ENCODE results near the gene GPATCH8. TPM values are rescaled to one million over a fixed set of nuclear protein-coding genes. Genes with fewer than 3 reads are reported as not detected.

Gene GPATCH8
- polyA plus RNA-seq, 1 donor from 2014 or later: 24.5 TPM

DNA sequence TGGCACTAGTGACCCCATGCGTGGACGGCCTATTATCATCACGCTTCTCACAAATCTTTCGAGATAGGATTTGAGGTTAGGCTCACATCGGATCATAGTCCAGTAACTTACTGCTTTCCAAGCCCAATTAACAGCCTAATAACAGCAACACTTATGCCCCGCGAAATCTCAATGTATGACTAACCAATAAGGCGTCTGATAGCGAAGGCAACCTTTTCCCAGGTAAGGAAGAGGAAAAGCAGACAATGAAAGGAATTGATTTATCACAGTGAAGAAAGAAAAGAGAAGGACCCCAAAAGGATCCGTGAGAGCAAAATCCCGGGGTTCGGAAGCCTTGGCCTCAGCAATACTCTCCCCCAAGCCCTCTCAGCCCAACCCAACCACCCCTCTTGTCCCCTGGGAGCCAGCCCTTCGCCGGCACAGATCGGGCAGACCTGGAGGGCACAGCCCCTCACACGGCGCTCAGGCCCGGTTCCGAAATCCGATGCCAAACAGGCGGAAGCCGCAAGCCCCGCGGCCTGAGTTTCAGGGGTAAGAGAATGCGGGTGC, 534 bp downstream of the GPATCH8 start:
- Histone ChIP-seq H3K27ac (ENCODE audit: low read length) (peak overlapping the region; percentile 98), H4K20me1 (ENCODE audit: insufficient read depth) (peaks cover 4% of the 10 kb centered on the region), H3K4me3 (ENCODE audit: low read length) (peak overlapping the region; percentile 97), H3K9me2 (ENCODE audit: insufficient read depth, low read length) (no peaks in the 10 kb centered on the region), H3K4me2 (ENCODE audit: low read length) (peak overlapping the region; percentile 77), H3K79me2 (replicated peaks; ENCODE audit: insufficient read depth, low read length) (peaks cover 49% of the 10 kb centered on the region), H3K27me3 (ENCODE audit: insufficient read depth, low read depth, low read length) (no peaks in the 10 kb centered on the region), H2AFZ (ENCODE audit: low read depth, low read length) (peak overlapping the region; percentile 92), H3K9me3 (ENCODE audit: low read length) (peaks cover 3% of the 10 kb centered on the region), H3K9ac (ENCODE audit: low read length) (peak overlapping the region; percentile 98), H3F3A (ENCODE audit: insufficient read depth, low read length, poor library complexity, severe bottlenecking) (peaks cover 10% of the 10 kb centered on the region), H3K36me3 (ENCODE audit: insufficient read depth, low read length) (no peaks in the 10 kb centered on the region)
- TF ChIP-seq SMC3 (conservative IDR thresholded peaks at IDR 0.05; ENCODE audit: poor library complexity) (no peak), MXI1 (conservative IDR thresholded peaks at IDR 0.05; ENCODE audit: poor library complexity, severe bottlenecking) (no peak), EZH2 (IDR thresholded peaks at IDR 0.05; ENCODE audit: borderline replicate concordance, insufficient read depth, low read length, poor library complexity, severe bottlenecking) (no peak), RAD21 (conservative IDR thresholded peaks at IDR 0.05) (no peak)
- TF ChIP-seq, protein P1, sequence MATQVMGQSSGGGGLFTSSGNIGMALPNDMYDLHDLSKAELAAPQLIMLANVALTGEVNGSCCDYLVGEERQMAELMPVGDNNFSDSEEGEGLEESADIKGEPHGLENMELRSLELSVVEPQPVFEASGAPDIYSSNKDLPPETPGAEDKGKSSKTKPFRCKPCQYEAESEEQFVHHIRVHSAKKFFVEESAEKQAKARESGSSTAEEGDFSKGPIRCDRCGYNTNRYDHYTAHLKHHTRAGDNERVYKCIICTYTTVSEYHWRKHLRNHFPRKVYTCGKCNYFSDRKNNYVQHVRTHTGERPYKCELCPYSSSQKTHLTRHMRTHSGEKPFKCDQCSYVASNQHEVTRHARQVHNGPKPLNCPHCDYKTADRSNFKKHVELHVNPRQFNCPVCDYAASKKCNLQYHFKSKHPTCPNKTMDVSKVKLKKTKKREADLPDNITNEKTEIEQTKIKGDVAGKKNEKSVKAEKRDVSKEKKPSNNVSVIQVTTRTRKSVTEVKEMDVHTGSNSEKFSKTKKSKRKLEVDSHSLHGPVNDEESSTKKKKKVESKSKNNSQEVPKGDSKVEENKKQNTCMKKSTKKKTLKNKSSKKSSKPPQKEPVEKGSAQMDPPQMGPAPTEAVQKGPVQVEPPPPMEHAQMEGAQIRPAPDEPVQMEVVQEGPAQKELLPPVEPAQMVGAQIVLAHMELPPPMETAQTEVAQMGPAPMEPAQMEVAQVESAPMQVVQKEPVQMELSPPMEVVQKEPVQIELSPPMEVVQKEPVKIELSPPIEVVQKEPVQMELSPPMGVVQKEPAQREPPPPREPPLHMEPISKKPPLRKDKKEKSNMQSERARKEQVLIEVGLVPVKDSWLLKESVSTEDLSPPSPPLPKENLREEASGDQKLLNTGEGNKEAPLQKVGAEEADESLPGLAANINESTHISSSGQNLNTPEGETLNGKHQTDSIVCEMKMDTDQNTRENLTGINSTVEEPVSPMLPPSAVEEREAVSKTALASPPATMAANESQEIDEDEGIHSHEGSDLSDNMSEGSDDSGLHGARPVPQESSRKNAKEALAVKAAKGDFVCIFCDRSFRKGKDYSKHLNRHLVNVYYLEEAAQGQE (IDR thresholded peaks at IDR 0.05; ENCODE audit: borderline replicate concordance): no peak

DNA sequence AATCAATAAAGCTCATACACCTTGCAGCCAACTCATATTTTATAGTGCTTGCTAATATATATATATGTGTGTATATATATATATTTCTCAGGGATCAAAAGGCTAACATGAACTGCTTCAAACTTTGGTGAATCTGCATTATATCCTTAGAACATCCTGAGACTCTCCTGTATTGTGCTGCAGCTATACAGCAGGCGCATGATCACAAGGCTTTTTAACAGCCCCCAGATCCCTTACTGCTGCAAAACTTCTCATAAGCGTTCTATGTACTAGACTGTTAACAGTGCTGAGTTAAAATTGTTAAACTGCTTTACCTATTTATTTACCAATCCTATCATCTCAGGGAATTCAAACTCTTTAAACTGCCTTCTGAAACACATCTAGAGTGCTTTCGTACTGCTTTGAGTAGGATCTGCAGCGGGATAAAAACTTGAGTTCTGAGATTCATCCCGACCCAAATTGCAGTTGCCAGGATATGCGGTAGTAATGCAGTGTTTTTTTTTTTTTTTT, 1.3 kb downstream of the GPATCH8 start:
- TF ChIP-seq, protein P1 (IDR thresholded peaks at IDR 0.05; ENCODE audit: borderline replicate concordance): no peak
- TF ChIP-seq, protein P2, sequence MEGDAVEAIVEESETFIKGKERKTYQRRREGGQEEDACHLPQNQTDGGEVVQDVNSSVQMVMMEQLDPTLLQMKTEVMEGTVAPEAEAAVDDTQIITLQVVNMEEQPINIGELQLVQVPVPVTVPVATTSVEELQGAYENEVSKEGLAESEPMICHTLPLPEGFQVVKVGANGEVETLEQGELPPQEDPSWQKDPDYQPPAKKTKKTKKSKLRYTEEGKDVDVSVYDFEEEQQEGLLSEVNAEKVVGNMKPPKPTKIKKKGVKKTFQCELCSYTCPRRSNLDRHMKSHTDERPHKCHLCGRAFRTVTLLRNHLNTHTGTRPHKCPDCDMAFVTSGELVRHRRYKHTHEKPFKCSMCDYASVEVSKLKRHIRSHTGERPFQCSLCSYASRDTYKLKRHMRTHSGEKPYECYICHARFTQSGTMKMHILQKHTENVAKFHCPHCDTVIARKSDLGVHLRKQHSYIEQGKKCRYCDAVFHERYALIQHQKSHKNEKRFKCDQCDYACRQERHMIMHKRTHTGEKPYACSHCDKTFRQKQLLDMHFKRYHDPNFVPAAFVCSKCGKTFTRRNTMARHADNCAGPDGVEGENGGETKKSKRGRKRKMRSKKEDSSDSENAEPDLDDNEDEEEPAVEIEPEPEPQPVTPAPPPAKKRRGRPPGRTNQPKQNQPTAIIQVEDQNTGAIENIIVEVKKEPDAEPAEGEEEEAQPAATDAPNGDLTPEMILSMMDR (IDR thresholded peaks at IDR 0.05; ENCODE audit: poor library complexity, severe bottlenecking): no peak
- TF ChIP-seq POLR2AphosphoS5 (IDR thresholded peaks at IDR 0.05) (no peak), TAF1 (IDR thresholded peaks at IDR 0.05; ENCODE audit: low read depth) (no peak), RAD21 (conservative IDR thresholded peaks at IDR 0.05) (no peak), EP300 (conservative IDR thresholded peaks at IDR 0.05; ENCODE audit: poor library complexity, severe bottlenecking) (no peak), SMC3 (conservative IDR thresholded peaks at IDR 0.05; ENCODE audit: poor library complexity) (no peak), EZH2 (IDR thresholded peaks at IDR 0.05; ENCODE audit: borderline replicate concordance, insufficient read depth, low read length, poor library complexity, severe bottlenecking) (no peak), MXI1 (conservative IDR thresholded peaks at IDR 0.05; ENCODE audit: poor library complexity, severe bottlenecking) (no peak)
- H3K9me2 ChIP-seq (ENCODE audit: insufficient read depth, low read length): no peaks in the 10 kb centered on the region
- H3K36me3 ChIP-seq (ENCODE audit: insufficient read depth, low read length): no peaks in the 10 kb centered on the region
- H4K20me1 ChIP-seq (ENCODE audit: insufficient read depth): peaks cover 6% of the 10 kb centered on the region
- peaks cover 10% of the 10 kb centered on the region for H3F3A ChIP-seq (ENCODE audit: insufficient read depth, low read length, poor library complexity, severe bottlenecking)
- H3K4me3 ChIP-seq (ENCODE audit: low read length): peak overlapping the region; percentile 97
- H3K4me2 ChIP-seq (ENCODE audit: low read length): peak overlapping the region; percentile 77
- H2AFZ ChIP-seq (ENCODE audit: low read depth, low read length): no peak overlapping the region
- peak overlapping the region; percentile 98 for H3K9ac ChIP-seq (ENCODE audit: low read length)
- H3K79me2 ChIP-seq (replicated peaks; ENCODE audit: insufficient read depth, low read length): peaks cover 56% of the 10 kb centered on the region
- H3K27ac ChIP-seq (ENCODE audit: low read length): peak overlapping the region; percentile 98
- peaks cover 3% of the 10 kb centered on the region for H3K9me3 ChIP-seq (ENCODE audit: low read length)
- H3K27me3 ChIP-seq (ENCODE audit: insufficient read depth, low read depth, low read length): no peaks in the 10 kb centered on the region

Data from neural cell (in vitro differentiated cells).